CD4-positive, alpha-beta T cell treated with Interferon gamma for 1 hour (primary cell): ENCODE data around the gene PSMC5.
"Not testable (repeated sequence)": the region's sequence is repeated elsewhere in the genome, so short reads cannot be mapped to it uniquely, and the experiment has no call there.

Experiments
- DNase-seq: peaks from one replicate; pipeline ENCODE4 v3.0.0-alpha.2; 2020

Gene PSMC5

GRCh38 chr17:63841350-63842172 is 14.3 kb downstream of the PSMC5 start:
- DNase-seq, result no peak

DNA sequence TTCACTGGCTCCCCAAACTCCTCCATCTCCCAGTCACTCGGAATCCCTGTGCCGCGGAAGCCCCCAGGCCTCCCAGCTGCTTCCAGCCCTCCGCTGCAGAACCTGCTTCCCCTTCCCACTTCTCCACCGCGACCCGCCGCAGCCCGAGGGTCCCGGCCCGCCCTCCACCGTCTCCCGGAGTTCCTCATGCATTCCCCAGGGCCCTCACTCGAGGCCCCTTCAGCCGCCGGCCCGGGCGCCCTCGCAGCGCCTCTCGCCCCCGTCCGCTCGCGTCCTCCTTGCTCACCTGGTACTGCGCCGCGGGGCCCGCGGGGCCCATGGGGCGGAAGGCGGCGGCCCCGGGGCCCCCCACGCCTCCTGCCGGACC is 14.9 kb downstream of the PSMC5 start:
- DNase-seq, result no peak

GRCh38 chr17:63842540-63843386 is 15.5 kb downstream of the PSMC5 start, which contains the start of gene SMARCD2:
Gene SMARCD2, minus strand, starts transcription at chr17:63842685. Its CDS starts 11 bp downstream, at chr17:63842674.
- DNase-seq, result peak; percentile 98

DNA sequence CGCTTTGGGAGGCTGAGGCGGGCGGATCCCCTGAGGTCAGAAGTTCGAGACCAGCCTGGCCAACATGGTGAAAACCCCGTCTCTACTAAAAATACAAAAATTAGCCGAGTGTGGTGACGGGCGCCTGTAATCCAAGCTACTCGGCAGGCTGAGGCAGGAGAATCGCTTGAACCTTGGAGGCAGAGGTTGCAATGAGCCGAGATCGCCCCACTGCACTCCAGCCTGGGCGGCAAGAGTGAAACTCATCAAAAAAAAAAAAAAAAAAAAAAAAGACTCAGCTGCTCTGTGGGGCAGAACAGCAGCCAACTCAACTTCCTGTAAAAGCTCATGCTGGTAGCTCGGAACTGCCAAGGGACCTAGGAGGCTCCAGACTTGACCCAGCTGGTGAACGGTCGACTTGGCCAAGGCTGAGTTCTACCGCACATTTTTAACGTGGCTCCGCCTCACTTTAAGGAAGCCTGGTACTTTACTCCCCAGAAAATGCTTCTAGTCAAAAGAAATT is 16.2 kb downstream of the PSMC5 start:
- DNase-seq, result peak; percentile 73

- no peak for DNase-seq
Measured at GRCh38 chr17:63843910-63844677, 16.9 kb downstream of the PSMC5 start.

- DNase-seq, result no peak
Measured at GRCh38 chr17:63845509-63845908, 18.3 kb downstream of the PSMC5 start.

- no peak for DNase-seq
Measured at GRCh38 chr17:63847525-63848249, 20.5 kb downstream of the PSMC5 start.

- peak; percentile 94 for DNase-seq
Measured at GRCh38 chr17:63848834-63849689, 21.8 kb downstream of the PSMC5 start.

GRCh38 chr17:63850401-63850800 is 23.2 kb downstream of the PSMC5 start:
- no peak for DNase-seq

GRCh38 chr17:63853260-63853659 is 26.0 kb downstream of the PSMC5 start:
- no peak for DNase-seq

DNA sequence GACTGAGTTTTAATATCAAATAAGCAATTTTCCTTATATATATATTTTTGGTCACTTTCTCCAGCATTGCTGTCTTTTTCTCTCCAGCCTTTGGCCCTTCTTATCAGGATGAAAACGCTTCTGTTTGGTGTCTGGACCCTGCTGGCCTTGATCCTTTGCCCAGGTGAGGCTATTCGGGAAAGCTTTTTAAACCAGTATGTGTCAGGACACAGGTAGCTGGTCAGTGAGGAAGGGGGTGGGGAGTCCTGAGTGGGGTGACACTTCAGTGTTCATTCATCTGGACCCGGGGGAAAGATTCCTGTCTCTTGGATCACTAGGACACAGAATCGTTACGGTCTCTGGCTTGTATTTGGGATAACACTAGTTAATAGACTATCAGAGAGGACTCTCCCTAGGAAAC is 27.5 kb downstream of the PSMC5 start:
- no peak for DNase-seq

DNA sequence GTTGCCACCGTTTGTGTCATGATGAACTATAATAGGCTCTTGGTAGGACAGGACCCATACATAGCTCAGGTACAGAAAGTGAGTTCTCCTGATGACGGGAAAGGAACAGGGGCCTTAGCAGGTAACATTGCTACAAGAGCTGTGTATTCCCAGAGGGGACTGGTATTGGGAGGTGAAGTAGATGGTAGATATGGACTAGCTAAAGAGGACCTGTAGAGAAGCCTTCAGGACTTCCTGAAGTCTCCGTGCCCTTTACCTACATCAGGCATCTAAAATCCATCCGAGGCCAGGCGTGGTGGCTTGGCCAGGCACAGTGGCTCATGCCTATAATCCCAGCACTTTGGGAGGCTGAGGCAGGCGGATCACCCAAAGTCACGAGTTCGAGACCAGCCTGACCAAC is 28.0 kb downstream of the PSMC5 start:
- DNase-seq, result no peak

GRCh38 chr17:63856425-63856824 is 29.2 kb downstream of the PSMC5 start:
- DNase-seq, result not testable (repeated sequence)

DNA sequence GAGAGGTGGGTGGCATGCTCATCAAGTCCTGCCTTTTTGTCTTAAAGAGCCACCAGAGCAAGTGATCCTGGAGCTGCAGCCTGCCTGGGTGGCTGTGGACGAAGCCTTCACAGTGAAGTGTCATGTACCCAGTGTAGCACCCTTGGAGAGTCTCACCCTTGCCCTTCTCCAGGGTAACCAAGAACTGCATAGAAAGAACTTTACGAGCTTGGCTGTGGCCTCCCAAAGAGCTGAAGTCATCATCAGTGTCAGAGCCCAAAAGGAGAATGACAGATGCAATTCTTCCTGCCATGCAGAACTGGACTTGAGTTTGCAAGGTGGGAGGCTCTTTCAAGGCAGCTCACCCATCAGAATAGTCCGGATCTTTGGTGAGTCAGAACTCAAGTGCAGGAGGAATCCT is 32.0 kb downstream of the PSMC5 start:
- no peak for DNase-seq

- not testable (repeated sequence) for DNase-seq
Measured at GRCh38 chr17:63866625-63867024, 39.4 kb downstream of the PSMC5 start.

DNA sequence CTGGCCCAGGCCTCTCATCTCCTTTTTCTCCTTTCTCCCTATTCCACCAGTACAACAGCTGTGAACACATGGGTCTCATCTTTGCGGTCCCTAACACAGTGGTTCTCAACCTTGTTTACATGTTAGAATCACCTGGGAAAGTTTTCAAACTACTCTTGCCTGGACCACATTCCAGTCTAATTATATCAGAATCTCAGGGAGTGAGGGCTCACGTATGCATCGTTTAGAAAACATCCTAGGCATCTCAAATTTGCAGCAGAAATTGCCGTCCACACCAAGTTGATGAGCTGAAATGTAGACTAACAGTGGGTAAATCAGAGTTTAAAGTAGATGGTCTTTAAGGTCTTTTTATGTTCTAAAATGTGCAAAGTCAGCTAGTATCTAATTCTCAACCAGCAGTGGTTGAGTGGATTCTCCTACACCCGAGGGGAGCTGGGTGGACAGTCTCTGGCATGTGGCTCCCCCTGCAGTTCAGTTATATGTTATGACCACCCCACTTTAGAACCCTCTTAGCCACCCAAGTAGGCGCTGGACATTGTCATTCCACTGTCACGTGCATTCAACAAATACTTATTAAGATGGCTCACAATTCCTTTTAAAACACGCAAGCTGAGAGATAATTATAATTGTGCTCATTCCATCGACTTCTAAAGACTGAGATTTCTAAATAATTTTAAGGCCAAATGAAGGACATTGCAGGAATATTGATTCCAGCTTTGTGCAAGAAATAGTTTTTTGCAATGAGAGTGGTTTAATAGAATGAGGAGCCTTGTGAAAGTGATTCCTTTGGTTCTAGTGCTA is 42.5 kb downstream of the PSMC5 start:
- DNase-seq, result not testable (repeated sequence)

- not testable (repeated sequence) for DNase-seq
Measured at GRCh38 chr17:63870292-63870665, 43.0 kb downstream of the PSMC5 start.

- DNase-seq, result not testable (repeated sequence)
Measured at GRCh38 chr17:63871646-63872365, 44.6 kb downstream of the PSMC5 start.

DNA sequence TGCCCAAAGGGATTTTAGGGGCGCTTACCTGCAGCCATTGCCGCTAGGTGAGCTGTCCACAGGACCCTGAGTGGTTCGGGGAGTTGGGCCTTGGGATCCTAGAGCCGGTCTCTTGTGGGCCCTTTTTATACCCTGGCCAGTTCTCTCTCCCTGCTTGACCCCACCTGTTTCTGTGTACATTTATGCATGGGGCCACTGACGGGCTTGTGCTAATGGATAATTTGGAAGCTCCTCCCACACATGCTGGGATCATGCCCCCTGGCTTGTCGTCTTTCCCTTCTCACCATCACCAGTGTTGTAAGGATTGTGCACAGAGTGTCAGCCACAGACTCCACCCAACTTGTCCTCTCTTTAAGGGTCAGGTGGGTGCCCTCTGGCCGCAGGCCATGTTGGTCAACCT is 46.3 kb downstream of the PSMC5 start, which contains the start of gene CSH2:
TSS of gene CSH2 (minus strand) at position 101 of the 400 bp plus-strand sequence. CDS start at position 38, 63 bp downstream.
- not testable (repeated sequence) for DNase-seq
